ENCODE results near the gene RPL27A.

RPL27A gene

GRCh38 chr11:8713760-8714454 is 31.3 kb downstream of the RPL27A start:
- no peak for TF ChIP-seq CTCF (IDR thresholded peaks at IDR 0.05; ENCODE audit: insufficient read depth, low read length, poor library complexity, severe bottlenecking)
- Histone ChIP-seq H3K27me3 (replicated peaks; ENCODE audit: control insufficient read depth, insufficient read depth, low read length) (no peaks in the 10 kb centered on the region), H3K4me3 (replicated peaks; ENCODE audit: low read depth, low read length) (no peak overlapping the region), H3K36me3 (ENCODE audit: control insufficient read depth, insufficient read depth, low read length) (no peaks in the 10 kb centered on the region)
- DNase-seq (ENCODE audit: extremely low read depth, insufficient read length) = no peak

- H3K27me3 ChIP-seq (replicated peaks; ENCODE audit: control insufficient read depth, insufficient read depth, low read length) = no peaks in the 10 kb centered on the region
- TF ChIP-seq CTCF (IDR thresholded peaks at IDR 0.05; ENCODE audit: insufficient read depth, low read length, poor library complexity, severe bottlenecking) = no peak
- H3K4me3 ChIP-seq (replicated peaks; ENCODE audit: low read depth, low read length) = no peak overlapping the region
- no peaks in the 10 kb centered on the region for H3K36me3 ChIP-seq (ENCODE audit: control insufficient read depth, insufficient read depth, low read length)
- no peak for DNase-seq (ENCODE audit: extremely low read depth, insufficient read length)
Measured at GRCh38 chr11:8714622-8715225, 32.1 kb downstream of the RPL27A start.

GRCh38 chr11:8715501-8715900 is 32.9 kb downstream of the RPL27A start:
- Histone ChIP-seq H3K4me3 (replicated peaks; ENCODE audit: low read depth, low read length) (no peak overlapping the region), H3K36me3 (ENCODE audit: control insufficient read depth, insufficient read depth, low read length) (no peaks in the 10 kb centered on the region), H3K27me3 (replicated peaks; ENCODE audit: control insufficient read depth, insufficient read depth, low read length) (no peaks in the 10 kb centered on the region)
- no peak for DNase-seq (ENCODE audit: extremely low read depth, insufficient read length)
- no peak for TF ChIP-seq CTCF (IDR thresholded peaks at IDR 0.05; ENCODE audit: insufficient read depth, low read length, poor library complexity, severe bottlenecking)

- no peaks in the 10 kb centered on the region for H3K27me3 ChIP-seq (replicated peaks; ENCODE audit: control insufficient read depth, insufficient read depth, low read length)
- H3K36me3 ChIP-seq (ENCODE audit: control insufficient read depth, insufficient read depth, low read length) = no peaks in the 10 kb centered on the region
- no peak for TF ChIP-seq CTCF (IDR thresholded peaks at IDR 0.05; ENCODE audit: insufficient read depth, low read length, poor library complexity, severe bottlenecking)
- no peak overlapping the region for H3K4me3 ChIP-seq (replicated peaks; ENCODE audit: low read depth, low read length)
- DNase-seq (ENCODE audit: extremely low read depth, insufficient read length) = no peak
Measured at GRCh38 chr11:8717544-8717875, 34.9 kb downstream of the RPL27A start.

GRCh38 chr11:8717876-8718753 is 35.5 kb downstream of the RPL27A start:
- no peaks in the 10 kb centered on the region for H3K27me3 ChIP-seq (replicated peaks; ENCODE audit: control insufficient read depth, insufficient read depth, low read length)
- TF ChIP-seq CTCF (IDR thresholded peaks at IDR 0.05; ENCODE audit: insufficient read depth, low read length, poor library complexity, severe bottlenecking) = no peak
- H3K4me3 ChIP-seq (replicated peaks; ENCODE audit: low read depth, low read length) = no peak overlapping the region; the same call in 1 of the 2 replicates
- DNase-seq (ENCODE audit: extremely low read depth, insufficient read length) = peak; percentile 14
- no peaks in the 10 kb centered on the region for H3K36me3 ChIP-seq (ENCODE audit: control insufficient read depth, insufficient read depth, low read length)

All from GM06990 (cell line).